ENCODE measurements around the gene TIGD6.

DNA sequence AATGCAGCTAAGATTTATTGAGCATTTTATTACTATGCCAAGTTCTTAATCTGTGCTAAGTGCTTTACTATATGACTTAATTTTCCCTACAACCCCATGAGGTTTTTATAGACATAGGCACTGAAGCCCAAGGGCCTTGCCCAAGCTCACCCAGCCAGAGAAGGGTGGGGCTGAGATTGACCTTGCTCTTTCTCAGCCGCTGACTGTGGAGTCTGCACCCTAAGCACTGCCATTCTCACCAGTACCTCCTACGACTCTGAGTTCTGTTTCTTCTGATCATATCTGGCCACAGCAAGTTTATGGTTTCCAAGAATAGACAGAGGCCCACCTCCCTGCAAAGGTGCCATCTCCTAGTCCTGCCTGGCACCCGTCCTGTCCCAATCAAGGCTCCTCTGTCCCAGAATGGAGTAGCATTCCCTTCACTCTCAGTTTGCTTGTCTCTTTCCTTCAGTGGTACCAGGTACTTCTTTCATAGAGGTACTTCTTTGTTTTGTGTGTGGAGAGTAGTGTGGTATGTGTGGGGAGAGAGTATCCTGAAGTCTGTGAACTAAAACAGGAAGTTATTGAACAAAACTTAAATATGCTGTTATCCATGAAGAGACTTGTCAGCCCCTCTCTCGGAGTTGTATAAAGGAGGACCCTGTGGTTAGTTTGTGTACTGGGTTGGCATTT, 43.3 kb upstream of the TIGD6 start:
- TF ChIP-seq POLR2AphosphoS5 (IDR thresholded peaks at IDR 0.05) (no peak), POLR2A (IDR thresholded peaks at IDR 0.05) (no peak)
- TF ChIP-seq, protein P1, sequence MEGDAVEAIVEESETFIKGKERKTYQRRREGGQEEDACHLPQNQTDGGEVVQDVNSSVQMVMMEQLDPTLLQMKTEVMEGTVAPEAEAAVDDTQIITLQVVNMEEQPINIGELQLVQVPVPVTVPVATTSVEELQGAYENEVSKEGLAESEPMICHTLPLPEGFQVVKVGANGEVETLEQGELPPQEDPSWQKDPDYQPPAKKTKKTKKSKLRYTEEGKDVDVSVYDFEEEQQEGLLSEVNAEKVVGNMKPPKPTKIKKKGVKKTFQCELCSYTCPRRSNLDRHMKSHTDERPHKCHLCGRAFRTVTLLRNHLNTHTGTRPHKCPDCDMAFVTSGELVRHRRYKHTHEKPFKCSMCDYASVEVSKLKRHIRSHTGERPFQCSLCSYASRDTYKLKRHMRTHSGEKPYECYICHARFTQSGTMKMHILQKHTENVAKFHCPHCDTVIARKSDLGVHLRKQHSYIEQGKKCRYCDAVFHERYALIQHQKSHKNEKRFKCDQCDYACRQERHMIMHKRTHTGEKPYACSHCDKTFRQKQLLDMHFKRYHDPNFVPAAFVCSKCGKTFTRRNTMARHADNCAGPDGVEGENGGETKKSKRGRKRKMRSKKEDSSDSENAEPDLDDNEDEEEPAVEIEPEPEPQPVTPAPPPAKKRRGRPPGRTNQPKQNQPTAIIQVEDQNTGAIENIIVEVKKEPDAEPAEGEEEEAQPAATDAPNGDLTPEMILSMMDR (IDR thresholded peaks at IDR 0.05): no peak

Measured in prostate gland (tissue), 2 donors.